Middle frontal gyrus (tissue), 1 donor: ENCODE results near the gene STAT5B.
"Not testable (repeated sequence)": the region's sequence is repeated elsewhere in the genome, so short reads cannot be mapped to it uniquely, and the experiment has no call there.

Experiments used
- DNase-seq: peaks from one replicate; pipeline ENCODE4 v3.0.0-alpha.2; 2015; ENCODE audit warnings: low spot score; ENCODE audit errors: extremely low spot score

STAT5B gene

GRCh38 chr17:42233994-42234393, 42.2 kb downstream of the STAT5B start:
- DNase-seq = no peak

DNA sequence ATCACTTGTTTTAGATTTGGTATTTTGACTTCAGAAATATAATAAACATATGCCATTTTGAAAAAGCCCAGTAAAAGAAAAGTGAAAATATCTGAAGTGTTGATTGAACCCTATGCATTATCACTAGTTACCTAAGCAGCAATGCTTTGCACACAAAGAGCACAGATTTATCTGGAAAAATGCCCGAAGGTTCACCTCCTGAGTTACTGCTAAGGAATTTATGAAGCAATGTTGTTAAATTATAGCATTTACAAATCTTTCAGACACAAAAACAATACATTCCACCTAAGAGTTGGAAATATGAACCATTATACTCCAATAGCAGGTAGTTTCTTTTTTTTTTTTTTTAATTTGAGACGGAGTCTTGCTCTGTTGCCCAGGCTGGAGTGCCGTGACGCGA, 43.0 kb downstream of the STAT5B start:
- DNase-seq = no peak

GRCh38 chr17:42230225-42230624, 46.0 kb downstream of the STAT5B start:
- no peak for DNase-seq

- no peak for DNase-seq
Observed at GRCh38 chr17:42227849-42228700, 48.1 kb downstream of the STAT5B start.

- DNase-seq = no peak
Observed at GRCh38 chr17:42225646-42226045, 50.5 kb downstream of the STAT5B start.

- DNase-seq = no peak
Observed at GRCh38 chr17:42224651-42225050, 51.5 kb downstream of the STAT5B start.

- DNase-seq = no peak
Observed at GRCh38 chr17:42221886-42222745, 54.1 kb downstream of the STAT5B start.

- DNase-seq = not testable (repeated sequence)
Observed at GRCh38 chr17:42219280-42219679, 56.9 kb downstream of the STAT5B start.

DNA sequence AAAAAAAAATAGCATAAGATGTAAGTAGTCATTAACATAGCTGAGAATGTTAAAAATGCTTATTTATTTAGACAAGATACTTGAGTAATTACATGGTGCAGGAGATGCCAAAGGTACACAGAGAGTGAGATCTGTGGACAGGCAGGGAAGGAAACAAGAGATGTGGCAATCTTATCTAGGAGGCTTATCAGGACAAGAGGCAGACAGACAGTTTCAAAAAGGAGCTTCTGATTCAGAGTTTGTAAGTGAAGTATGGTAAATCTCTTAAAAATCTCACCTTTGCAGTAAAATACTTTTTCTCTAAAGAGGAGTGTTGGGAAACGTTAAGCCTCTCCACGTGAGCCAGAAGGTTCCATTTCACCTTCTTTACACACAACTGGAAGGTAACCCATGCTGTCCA, 62.0 kb downstream of the STAT5B start:
- no peak for DNase-seq

DNA sequence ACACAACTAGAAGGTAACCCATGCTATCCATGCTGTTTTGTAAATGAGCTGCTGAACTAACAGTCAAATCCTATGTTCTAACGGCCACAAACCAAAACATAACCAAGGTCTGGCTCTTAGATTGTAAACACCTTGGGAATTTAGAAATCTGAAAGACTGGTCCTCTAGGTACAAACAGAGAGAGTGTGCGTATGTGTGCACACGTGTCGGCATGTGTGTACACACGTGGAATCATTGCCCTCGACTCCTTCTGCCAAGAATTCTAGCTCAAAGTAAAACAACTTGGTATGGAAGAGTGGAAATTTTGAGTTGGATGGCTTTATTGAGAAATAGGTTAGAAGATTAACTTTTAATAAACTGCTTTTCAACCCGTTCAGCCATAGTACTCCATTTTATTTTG, 63.8 kb downstream of the STAT5B start:
- DNase-seq = no peak

DNA sequence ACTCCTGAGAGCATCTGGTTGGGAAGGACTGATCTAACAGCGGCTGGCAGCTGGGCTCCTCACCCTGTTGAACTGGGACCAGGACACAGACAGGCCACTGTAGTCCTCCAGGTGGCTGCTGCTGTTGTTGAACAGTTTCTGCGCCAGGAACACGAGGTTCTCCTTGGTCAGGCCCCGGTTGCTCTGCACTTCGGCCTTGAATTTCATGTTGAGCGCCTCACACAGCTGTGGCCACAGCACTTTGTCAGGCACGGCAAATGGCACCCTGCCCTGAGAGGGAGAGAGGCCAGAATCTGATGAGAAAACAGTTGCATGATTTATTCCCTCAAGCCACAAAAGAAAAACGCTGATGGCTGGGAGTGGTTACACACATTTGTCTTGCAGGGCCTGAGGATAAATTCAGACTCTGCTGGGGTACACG, 64.3 kb downstream of the STAT5B start:
- peak; percentile 40 for DNase-seq

DNA sequence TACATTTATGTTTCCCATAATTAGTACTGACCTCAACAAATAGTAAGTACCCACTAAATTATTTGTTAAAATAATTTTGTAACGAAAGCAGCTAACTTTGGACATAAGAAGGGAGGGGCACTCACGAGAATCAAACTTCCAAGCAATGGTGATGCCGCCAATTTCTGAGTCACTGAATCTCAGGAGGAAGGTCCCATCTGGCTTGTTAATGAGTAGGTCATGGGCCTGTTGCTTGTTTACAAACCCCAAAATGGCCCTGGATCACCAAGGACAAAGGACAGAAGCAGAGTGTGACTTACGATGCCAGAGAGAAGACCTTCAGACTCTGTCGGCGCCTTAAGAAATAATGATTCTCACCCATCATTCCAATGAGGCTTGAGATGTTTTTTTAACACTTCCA, 66.1 kb downstream of the STAT5B start:
- DNase-seq = no peak

DNA sequence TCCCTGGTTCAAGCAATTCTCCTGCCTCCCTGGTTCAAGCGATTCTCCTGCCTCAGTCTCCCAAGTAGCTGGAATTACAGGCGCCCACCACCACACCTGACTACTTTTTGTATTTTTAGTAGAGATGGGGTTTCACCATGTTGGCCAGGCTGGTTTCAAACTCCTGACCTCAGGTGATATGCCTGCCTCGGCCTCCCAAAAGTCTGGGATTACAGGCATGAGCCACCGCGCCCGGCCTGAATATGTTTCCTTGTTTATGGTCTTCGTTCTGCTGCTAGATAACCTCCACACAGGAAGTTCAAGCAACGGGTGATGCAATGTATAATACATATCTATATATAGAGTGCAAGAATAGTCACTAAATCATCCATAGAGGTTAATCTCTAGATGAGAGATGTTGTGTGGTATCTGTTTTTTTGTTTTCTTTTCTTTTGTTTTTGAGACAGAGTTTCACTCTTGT, 70.0 kb downstream of the STAT5B start:
- DNase-seq = not testable (repeated sequence)

- DNase-seq = no peak
Observed at GRCh38 chr17:42203354-42203753, 72.8 kb downstream of the STAT5B start.

- DNase-seq = no peak
Observed at GRCh38 chr17:42202696-42203095, 73.5 kb downstream of the STAT5B start.

DNA sequence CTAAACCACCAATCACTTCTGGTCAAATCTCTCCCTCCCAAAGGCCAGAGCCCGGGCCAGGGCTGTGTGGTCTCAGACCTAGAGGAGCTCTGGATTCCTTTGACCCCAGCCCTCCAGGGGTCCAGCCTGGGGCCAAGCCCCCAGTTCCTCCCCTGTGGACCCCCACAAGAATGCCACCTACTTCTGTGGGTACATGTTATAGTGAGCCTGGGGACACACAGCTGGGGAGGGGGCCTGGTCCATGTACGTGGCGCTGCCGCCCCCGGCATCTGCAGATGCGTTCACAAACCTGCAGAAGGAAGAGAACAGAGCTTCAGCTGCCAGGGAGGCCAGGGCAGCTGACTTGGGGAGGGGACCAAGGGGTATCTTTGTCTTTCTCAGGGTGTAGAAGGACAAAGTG, 74.0 kb downstream of the STAT5B start:
- no peak for DNase-seq

DNA sequence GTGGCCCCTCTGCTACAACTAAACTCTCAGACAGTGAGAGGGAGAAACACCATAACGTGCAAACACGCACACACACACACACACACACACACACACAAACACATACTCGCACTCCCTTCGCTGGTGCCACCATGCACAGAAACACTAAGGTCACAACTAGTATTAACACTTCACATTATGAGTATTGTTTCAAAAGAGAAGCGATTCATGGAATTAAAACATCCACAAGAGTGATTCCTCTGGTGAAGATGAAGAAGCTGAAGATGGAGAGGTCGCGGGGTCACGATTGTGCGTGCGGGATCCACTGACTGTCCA, 74.8 kb downstream of the STAT5B start:
- DNase-seq = no peak

- DNase-seq = peak; percentile 51
Observed at GRCh38 chr17:42200706-42201457, 75.3 kb downstream of the STAT5B start.

GRCh38 chr17:42199416-42200011, 76.7 kb downstream of the STAT5B start:
- DNase-seq = no peak

- no peak for DNase-seq
Observed at GRCh38 chr17:42198897-42199296, 77.3 kb downstream of the STAT5B start.

- no peak for DNase-seq
Observed at GRCh38 chr17:42197564-42198156, 78.5 kb downstream of the STAT5B start.
